ENCODE measurements around the gene AUP1. TPM values are rescaled to one million over a fixed set of nuclear protein-coding genes. Genes with fewer than 3 reads are reported as not detected.

AUP1 gene
- total and polyA plus RNA-seq, 2 of the 8 experiments (the other 6 are each of a cell fraction or from before 2014, with no cell fraction given): 83.4 to 121 TPM

DNA sequence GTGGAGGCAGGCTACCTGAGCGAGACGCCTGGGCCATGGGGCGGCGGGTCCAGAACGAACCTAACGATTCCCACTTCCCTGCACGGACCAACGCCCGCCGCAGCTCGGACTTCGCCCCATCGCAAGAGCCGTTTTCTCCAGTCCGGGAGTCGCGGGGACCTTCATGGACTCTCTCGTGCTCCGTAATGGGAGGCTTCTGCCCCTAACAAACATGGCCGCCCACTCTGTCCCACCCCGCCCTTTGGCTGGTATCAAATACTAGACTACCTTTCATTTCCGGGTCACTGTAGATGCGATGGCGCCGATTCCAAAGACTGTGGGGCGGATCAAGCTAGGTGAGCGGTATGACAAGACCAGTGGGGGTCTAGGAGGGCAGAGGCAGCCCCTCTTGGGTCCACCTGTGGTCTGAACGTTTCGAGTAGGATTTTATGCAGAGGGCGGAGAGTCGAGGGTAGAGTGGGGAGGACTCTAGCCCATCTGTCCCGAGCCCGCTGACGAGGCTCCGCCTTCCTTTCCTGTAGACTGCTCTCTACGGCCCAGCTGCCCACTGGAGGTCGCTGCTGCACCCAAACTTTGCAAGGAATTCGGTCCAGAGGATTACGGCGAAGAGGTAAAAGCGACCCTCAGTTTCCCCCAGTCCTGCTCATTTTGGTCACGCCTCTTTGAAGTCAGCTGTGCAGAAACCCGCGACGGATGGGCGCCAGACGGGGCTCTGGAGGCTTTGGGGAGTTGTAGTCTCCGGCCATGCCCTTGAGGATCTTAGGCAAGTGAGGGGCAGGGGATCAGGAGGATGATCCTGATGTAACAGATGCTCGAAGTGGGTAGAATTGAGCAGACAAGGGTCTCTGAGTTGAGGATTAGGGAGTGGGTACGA lies 46.5 kb downstream of the AUP1 start, which contains the start of the genes CCDC142 and TTC31:
Gene CCDC142 (minus strand): TSS at position 198 of the 874 bp plus-strand sequence. CDS start 161 bp downstream, at position 37.
Gene TTC31 (plus strand): TSS at position 281 of the 874 bp plus-strand sequence. CDS start 15 bp downstream, at position 296.
- Histone ChIP-seq H3K79me2 (ENCODE audit: control insufficient read depth in 1 of 2, insufficient read depth in 2 of 2, low read length in 2 of 2) (peaks cover 0 to 9% of the 10 kb centered on the region in 2 experiments; a peak in 1 of 4 replicates), H4K20me1 (replicated peaks in 1 of 2; ENCODE audit: control insufficient read depth in 1 of 2, insufficient read depth in 2 of 2, low read length in 2 of 2) (peaks cover 4 to 8% of the 10 kb centered on the region in 2 experiments), H2BK20ac (ENCODE audit: low read length) (no peak within 1 kb of the TSS), H3K36me3 (ENCODE audit: control insufficient read depth in 2 of 4, insufficient read depth in 4 of 4, low read length in 3 of 4) (peaks cover 0 to 6% (median 2%) of the 10 kb centered on the region in 4 experiments; a peak in 5 of 8 replicates), H3K23me2 (ENCODE audit: low read depth, low read length) (peaks cover 9% of the 10 kb centered on the region; the same call in 1 of the 2 replicates), H2BK5ac (ENCODE audit: low read depth, low read length) (peak within 1 kb of the TSS; percentile 97), H3K56ac (replicated peaks; ENCODE audit: insufficient read length, low read depth, low read length) (peak within 1 kb of the TSS; percentile 95), H3K9ac (replicated peaks in 1 of 4; ENCODE audit: extremely low read depth in 1 of 4, low read depth in 3 of 4, low read length in 3 of 4) (peak within 1 kb of the TSS; percentile 68 to 87 (median 82)), H2BK15ac (ENCODE audit: low read length) (0 out of 2 replicates have a peak within 1 kb of the TSS, but pooled peaks have one; percentile 92), H3K4me2 (ENCODE audit: insufficient read depth in 1 of 2, low read depth in 2 of 2, low read length in 2 of 2) (peak within 1 kb of the TSS; percentile 98 to 100), H3K4me1 (replicated peaks in 1 of 4; ENCODE audit: control insufficient read depth in 3 of 4, insufficient read depth in 4 of 4, low read length in 3 of 4) (peaks cover 0 to 10% (median 4%) of the 10 kb centered on the region in 4 experiments; a peak in 4 of 7 replicates), H3K23ac (ENCODE audit: insufficient read length) (no peak within 1 kb of the TSS), H2BK12ac (ENCODE audit: low read depth, low read length) (no peak within 1 kb of the TSS; the same call in 1 of the 2 replicates), H3K27ac (ENCODE audit: low read depth, low read length) (peak within 1 kb of the TSS; percentile 92), H4K8ac (ENCODE audit: extremely low read depth, insufficient read depth, low read length) (peak within 1 kb of the TSS; percentile 99), H4K91ac (replicated peaks; ENCODE audit: insufficient read length, low read length) (peak within 1 kb of the TSS; percentile 98), H3K18ac (ENCODE audit: extremely low read depth, low read length) (peak within 1 kb of the TSS; percentile 100), H3K4me3 (ENCODE audit: extremely low read depth in 1 of 4, insufficient read depth in 2 of 4, low read depth in 3 of 4, low read length in 4 of 4) (peak within 1 kb of the TSS; percentile 69 to 99 (median 93)), H3K14ac (ENCODE audit: insufficient read length) (no peak within 1 kb of the TSS), H3K9me3 (ENCODE audit: insufficient read depth in 2 of 2, low read depth in 1 of 2, low read length in 1 of 2) (no peaks in the 10 kb centered on the region), H3K4ac (replicated peaks; ENCODE audit: insufficient read length, low read depth, low read length) (peak within 1 kb of the TSS; percentile 85), H3K27me3 (replicated peaks in 1 of 4; ENCODE audit: control insufficient read depth in 3 of 4, extremely low read depth in 1 of 4, insufficient read depth in 3 of 4, low read length in 3 of 4) (no peaks in the 10 kb centered on the region; a peak in 1 of 7 replicates), H4K5ac (ENCODE audit: insufficient read length, low read depth, low read length) (peak within 1 kb of the TSS; percentile 95), H2AFZ (ENCODE audit: low read length) (peak within 1 kb of the TSS; percentile 97; the same call in 1 of the 2 replicates), H3K79me1 (ENCODE audit: low read depth, low read length) (no peaks in the 10 kb centered on the region; the same call in 1 of the 2 replicates), H2BK120ac (replicated peaks; ENCODE audit: low read depth, low read length) (peak within 1 kb of the TSS; percentile 99), H2AK5ac (ENCODE audit: low read depth, low read length) (no peak within 1 kb of the TSS)
- WGBS, 2 experiments (ENCODE audit: extremely low coverage in 1 of 2, insufficient coverage in 1 of 2, insufficient read length in 1 of 2, insufficient replicate concordance in 2 of 2, low coverage in 1 of 2, low lambda C conversion rate in 2 of 2, missing lambda C conversion rate in 1 of 2): 4% methylated on average over 50 of the region's 50 CpGs; no CpG with 5 or more reads in 1 of the 2 experiments
- POLR2A ChIA-PET (ENCODE audit: partially characterized antibody): interaction anchor here (0.9 to 7.3 kb wide), 21 partner anchors 9 to 105 kb away, joined by 3 to 85 read pairs (median 6); partner anchors contain the start of genes AUP1, C2orf81, DQX1 and HTRA2
- CTCF ChIA-PET (ENCODE audit: partially characterized antibody): interaction anchor here (1.0 to 8.0 kb wide), 26 partner anchors 10 to 108 kb away, joined by 3 to 73 read pairs (median 6); partner anchors contain the start of genes AUP1, HTRA2, INO80B and LBX2
- DNase-seq (ENCODE audit: low read depth in 1 of 2, low spot score in 2 of 2) (peak; percentile 83 to 96), FAIRE-seq (peak; percentile 66)
